LNCaP clone FGC (cell line): ENCODE measurements around the gene CALD1.

Source experiments
- DNase-seq: peaks from one replicate; pipeline ENCODE4 v3.0.0-alpha.2; 2011; ENCODE audit warnings: low read depth
- H3K4me3 ChIP-seq: 2 replicates; pipeline ENCODE4 v1.5.1; 2011; ENCODE audit warnings: mild to moderate bottlenecking, low read depth, low read length, control low read depth
- TF ChIP-seq, protein P1 (sequence below): IDR thresholded peaks from 2 replicates; pipeline ENCODE4 v1.5.1; 2012; ENCODE audit warnings: mild to moderate bottlenecking; ENCODE audit not compliant: control insufficient read depth, insufficient read depth; ENCODE audit errors: extremely low read depth

CALD1 gene

DNA sequence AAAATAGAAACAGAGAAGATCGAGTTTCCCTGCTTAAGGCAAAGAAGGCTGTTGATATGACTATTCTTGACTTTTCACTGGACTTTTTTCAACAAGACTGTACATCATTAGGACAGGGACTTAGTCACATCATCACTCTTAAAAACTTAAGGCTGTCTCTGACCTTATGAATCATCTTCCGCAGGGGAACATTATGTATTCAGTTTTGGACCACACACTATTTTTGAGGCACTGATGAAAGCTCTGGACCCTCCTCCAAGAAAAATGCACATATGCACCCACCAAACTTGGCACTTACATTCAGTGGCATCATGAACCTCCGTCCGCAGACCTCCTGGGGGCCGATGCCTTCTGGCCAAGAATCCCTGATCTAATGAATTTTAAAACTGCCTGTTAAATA lies 96.4 kb downstream of the CALD1 start:
- no peak overlapping the region for H3K4me3 ChIP-seq
- no peak for DNase-seq

DNA sequence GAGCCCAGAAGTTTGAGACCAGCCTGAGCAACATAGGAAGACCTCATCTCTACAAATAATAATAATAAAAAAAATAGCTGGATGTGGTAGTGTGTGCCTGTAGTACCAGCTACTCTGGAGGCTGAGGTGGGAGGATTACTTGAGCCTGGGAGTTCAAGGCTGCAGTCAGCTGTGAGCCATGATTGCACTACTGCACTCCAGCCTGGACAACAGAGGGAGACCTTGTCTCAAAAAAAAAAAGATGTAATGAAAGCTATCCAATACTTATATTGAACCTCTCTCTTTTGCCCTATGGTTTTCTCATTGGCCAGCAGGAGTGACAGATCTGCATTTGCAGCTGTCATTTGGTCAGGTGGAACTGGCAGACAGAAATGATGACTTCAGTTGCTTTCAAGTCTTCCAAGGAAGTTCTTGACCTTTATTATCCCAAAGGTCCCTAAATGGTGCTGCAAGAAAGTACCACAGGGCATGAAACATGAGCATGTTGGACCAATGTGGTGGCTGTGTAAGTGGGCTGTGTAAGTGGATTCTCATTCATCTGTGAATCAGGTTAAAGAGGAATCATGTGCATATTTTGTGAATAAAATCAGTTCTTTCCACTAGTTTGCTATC lies 99.4 kb downstream of the CALD1 start:
- no peak overlapping the region for H3K4me3 ChIP-seq
- DNase-seq = no peak
- TF ChIP-seq, protein P1, sequence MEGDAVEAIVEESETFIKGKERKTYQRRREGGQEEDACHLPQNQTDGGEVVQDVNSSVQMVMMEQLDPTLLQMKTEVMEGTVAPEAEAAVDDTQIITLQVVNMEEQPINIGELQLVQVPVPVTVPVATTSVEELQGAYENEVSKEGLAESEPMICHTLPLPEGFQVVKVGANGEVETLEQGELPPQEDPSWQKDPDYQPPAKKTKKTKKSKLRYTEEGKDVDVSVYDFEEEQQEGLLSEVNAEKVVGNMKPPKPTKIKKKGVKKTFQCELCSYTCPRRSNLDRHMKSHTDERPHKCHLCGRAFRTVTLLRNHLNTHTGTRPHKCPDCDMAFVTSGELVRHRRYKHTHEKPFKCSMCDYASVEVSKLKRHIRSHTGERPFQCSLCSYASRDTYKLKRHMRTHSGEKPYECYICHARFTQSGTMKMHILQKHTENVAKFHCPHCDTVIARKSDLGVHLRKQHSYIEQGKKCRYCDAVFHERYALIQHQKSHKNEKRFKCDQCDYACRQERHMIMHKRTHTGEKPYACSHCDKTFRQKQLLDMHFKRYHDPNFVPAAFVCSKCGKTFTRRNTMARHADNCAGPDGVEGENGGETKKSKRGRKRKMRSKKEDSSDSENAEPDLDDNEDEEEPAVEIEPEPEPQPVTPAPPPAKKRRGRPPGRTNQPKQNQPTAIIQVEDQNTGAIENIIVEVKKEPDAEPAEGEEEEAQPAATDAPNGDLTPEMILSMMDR = no peak

More for the DNA sequence above, 96.4 kb downstream of the CALD1 start:
- TF ChIP-seq, protein P1 = no peak

DNA sequence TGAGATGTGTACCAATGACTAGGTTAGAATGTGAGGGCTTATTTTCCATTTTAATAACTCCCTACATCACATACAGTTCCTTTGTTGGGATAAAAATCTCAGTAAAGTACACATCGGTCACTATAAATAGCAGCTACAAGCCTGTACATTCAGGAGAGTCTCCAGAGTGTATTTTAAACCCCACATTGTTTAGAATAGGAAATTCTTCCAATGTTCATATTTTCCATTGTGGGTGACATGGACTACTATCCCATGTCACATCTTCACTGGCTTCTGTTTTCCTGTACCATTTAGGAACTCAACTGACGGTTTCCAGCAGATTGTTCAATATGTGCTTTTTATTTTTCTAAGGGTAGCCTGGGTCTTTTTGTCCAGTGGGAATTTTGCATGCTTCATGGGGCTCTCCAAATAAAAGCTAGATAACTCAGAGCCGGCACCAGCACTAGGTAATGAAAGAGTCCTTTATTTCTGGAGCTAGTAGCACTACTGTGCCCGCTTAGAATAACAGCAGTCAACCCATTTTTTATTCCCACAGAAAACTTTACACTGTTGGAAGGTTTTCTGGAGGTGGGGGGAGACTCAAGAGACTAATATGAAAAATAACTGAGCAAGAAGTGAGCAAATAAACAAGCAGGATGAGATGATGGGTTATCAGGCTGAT lies 100.5 kb downstream of the CALD1 start:
- DNase-seq = no peak
- no peak overlapping the region for H3K4me3 ChIP-seq
- TF ChIP-seq, protein P1 = no peak

DNA sequence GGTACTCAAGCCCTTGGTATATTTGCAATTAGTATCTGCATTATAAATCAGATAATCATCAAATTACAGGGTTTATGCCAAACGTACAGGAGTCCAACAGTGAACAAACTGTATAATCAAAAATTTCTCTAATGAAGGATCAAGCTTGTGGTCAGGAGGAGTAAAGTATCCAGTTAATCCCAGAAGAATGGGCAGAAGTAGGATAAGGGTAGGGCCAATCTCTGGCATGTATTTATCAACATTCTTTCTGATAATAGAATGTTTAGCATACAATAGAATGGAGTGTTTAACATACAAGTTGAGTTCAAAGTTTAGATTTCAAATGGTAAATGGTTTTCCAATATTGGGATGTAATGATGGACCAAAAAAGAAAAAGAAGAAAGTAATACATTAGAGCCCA lies 103.0 kb downstream of the CALD1 start:
- DNase-seq = no peak
- TF ChIP-seq, protein P1 = no peak

DNA sequence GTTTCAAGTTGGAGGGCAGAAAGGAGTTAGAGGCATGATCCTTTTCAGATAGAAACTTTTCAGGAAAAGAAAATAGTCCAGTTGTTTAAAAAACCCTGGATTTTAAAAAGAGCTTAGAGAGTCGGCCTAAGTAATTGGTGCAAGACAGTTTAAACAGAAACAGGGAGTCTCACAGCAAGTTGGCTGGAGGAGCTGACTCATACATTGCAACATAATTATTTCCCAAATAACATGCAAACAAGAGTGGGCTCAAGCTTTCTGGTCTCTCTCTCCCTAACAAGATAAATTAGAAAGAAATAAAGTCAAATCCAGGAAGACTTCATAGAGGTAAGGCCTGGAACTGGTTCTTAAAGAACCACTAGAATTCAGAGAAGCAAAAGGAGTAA lies 106.5 kb downstream of the CALD1 start:
- DNase-seq = no peak

More for the DNA sequence above, 103.0 kb downstream of the CALD1 start:
- no peak overlapping the region for H3K4me3 ChIP-seq

DNA sequence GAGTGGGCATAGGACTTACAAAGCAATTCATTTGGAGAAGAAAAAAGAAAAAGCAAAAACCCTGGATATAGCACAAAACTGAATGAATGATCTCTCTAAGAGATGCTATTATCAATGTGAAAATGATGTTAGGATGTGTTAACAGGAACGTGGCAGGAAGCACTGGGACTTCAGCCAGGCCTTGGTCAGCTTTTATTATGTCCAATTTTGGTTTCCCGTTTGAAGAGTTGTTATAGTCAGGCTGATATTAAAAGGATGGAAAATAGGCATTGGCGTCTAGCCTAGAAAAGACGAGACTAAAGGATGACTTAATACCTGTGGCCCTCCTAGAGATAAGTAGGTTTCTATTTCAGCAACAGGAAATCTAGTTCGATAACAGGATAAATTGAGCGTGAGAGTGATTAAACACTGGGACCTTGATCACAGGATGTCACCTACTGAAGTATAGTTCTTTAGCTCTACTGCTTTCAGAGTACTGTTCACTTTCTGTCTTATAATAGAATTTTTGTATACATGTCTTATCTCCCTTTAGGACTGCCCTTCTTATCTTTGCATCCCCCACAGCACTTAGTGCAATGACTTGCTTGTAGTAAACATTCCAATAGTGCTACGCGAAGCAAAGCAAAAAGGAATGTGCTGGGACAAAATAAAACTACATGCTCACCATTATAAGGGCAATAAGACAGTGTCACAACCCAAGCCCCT lies 107.1 kb downstream of the CALD1 start:
- no peak overlapping the region for H3K4me3 ChIP-seq
- TF ChIP-seq, protein P1 = no peak
- DNase-seq = no peak

More for the DNA sequence above, 106.5 kb downstream of the CALD1 start:
- H3K4me3 ChIP-seq = no peak overlapping the region
- TF ChIP-seq, protein P1 = no peak
